ENCODE measurements around the gene HSH2D.

Gene HSH2D

DNA sequence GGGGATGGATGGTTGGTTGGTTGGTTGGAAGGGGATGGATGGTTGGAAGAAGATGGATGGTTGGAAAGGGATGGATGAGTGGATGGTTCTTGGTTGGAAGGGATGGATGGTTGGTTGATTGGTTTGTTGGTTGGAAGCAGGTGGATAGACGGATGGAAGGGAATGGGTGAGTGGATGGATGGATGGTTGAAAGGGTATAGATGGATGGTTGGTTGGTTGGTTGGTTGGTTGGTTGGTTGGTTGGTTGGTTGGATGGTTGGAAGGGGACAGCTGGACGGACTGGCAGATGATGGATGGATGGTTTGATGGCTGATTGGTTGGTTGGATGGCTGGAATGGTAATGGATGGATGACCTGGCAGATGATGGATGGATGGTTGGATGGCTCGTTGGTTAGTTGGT lies 11.8 kb upstream of the HSH2D start:
- TF ChIP-seq POLR2AphosphoS5 (IDR thresholded peaks at IDR 0.05; ENCODE audit: low read depth, low read length) (no peak), FOXP2 (optimal IDR thresholded peaks at IDR 0.05; ENCODE audit: borderline replicate concordance, extremely low read depth, extremely low read length, insufficient read depth) (no peak), TAF1 (IDR thresholded peaks at IDR 0.05; ENCODE audit: borderline replicate concordance, insufficient read depth, low read length) (no peak), SIN3A (IDR thresholded peaks at IDR 0.05; ENCODE audit: borderline replicate concordance, insufficient read depth, low read length) (no peak)
- TF ChIP-seq, protein P1, sequence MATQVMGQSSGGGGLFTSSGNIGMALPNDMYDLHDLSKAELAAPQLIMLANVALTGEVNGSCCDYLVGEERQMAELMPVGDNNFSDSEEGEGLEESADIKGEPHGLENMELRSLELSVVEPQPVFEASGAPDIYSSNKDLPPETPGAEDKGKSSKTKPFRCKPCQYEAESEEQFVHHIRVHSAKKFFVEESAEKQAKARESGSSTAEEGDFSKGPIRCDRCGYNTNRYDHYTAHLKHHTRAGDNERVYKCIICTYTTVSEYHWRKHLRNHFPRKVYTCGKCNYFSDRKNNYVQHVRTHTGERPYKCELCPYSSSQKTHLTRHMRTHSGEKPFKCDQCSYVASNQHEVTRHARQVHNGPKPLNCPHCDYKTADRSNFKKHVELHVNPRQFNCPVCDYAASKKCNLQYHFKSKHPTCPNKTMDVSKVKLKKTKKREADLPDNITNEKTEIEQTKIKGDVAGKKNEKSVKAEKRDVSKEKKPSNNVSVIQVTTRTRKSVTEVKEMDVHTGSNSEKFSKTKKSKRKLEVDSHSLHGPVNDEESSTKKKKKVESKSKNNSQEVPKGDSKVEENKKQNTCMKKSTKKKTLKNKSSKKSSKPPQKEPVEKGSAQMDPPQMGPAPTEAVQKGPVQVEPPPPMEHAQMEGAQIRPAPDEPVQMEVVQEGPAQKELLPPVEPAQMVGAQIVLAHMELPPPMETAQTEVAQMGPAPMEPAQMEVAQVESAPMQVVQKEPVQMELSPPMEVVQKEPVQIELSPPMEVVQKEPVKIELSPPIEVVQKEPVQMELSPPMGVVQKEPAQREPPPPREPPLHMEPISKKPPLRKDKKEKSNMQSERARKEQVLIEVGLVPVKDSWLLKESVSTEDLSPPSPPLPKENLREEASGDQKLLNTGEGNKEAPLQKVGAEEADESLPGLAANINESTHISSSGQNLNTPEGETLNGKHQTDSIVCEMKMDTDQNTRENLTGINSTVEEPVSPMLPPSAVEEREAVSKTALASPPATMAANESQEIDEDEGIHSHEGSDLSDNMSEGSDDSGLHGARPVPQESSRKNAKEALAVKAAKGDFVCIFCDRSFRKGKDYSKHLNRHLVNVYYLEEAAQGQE (IDR thresholded peaks at IDR 0.05; ENCODE audit: insufficient read depth in 1 of 2, low read depth in 2 of 2, low read length in 2 of 2) = no peak

DNA sequence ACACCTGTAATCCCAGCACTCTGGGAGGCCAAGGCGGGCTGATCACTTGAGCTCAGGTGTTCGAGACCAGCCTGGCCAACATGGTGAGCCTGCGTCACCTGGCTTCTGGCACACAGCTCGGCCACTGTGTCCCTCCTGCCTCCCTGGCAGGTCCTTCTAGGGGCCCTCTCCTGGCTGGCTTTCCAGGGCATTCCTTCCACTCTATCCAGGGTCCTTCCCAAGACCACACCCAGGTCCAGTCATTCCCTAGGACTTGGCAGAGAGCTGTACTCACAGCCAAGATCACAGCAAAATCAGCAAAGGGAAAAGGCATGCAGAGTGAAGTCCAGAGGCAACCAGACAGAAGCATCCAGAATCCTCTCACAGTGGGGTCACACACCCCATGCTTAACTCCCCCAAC lies 9.7 kb upstream of the HSH2D start:
- TF ChIP-seq TAF1 (IDR thresholded peaks at IDR 0.05; ENCODE audit: borderline replicate concordance, insufficient read depth, low read length) = no peak
- no peak for TF ChIP-seq SIN3A (IDR thresholded peaks at IDR 0.05; ENCODE audit: borderline replicate concordance, insufficient read depth, low read length)
- no peak for TF ChIP-seq POLR2AphosphoS5 (IDR thresholded peaks at IDR 0.05; ENCODE audit: low read depth, low read length)
- TF ChIP-seq FOXP2 (optimal IDR thresholded peaks at IDR 0.05; ENCODE audit: borderline replicate concordance, extremely low read depth, extremely low read length, insufficient read depth) = no peak
- TF ChIP-seq, protein P1 (IDR thresholded peaks at IDR 0.05; ENCODE audit: insufficient read depth in 1 of 2, low read depth in 2 of 2, low read length in 2 of 2) = no peak

DNA sequence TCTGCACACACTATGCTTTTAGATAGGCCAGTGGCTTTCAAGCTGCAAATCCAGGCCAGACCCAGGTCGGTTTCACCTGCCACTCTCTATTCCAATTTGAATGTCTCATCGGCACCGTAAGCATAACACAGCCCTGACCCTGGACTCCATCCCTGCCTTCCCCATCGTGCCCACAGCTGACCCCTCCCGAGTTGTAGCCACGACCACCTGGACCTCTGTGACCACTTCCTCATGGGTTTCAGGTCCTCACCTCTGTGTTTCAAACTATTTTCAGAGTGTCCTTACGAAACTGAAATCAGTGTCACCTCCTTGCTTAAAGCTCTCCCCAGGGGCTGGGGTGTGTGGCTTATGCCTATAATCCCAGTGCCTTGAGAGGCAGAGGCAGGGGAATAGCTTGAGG lies 9.0 kb upstream of the HSH2D start:
- TF ChIP-seq POLR2AphosphoS5 (IDR thresholded peaks at IDR 0.05; ENCODE audit: low read depth, low read length) = no peak
- TF ChIP-seq SIN3A (IDR thresholded peaks at IDR 0.05; ENCODE audit: borderline replicate concordance, insufficient read depth, low read length) = no peak
- no peak for TF ChIP-seq FOXP2 (optimal IDR thresholded peaks at IDR 0.05; ENCODE audit: borderline replicate concordance, extremely low read depth, extremely low read length, insufficient read depth)
- TF ChIP-seq, protein P1 (IDR thresholded peaks at IDR 0.05; ENCODE audit: insufficient read depth in 1 of 2, low read depth in 2 of 2, low read length in 2 of 2) = no peak

DNA sequence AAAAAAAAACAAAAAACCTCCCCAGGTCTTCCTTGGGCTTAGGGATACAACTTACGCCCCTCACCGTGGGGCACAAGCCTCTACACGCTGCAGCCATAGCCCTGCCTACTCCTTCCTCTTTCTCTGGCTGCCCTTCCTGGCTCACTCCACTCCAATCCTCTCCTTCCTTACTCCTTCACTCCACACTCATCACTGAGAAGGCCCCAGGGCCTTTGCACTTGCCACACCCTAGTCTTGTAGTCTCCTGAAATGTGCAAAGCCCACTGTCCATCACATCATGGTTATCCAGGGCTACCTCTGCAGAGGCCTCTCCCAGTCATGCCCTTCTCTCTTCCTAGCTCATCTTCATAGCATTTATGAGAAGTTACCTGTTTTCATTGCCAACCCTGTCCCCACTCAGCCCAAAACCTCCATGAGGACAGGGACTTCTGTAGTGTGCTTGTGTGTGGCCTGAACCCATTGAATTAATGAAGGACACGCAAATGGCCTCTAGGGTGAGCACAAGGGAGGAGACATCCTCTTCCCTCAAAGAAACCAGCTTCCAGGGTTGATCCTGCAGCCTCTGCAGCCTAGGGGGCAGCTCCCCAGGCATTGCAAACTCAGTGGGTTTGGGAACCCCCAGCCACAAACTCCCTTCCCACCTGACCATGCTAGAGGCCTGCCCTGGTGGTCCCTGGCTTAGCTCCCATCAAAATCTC lies 7.9 kb upstream of the HSH2D start:
- TF ChIP-seq, protein P1 (IDR thresholded peaks at IDR 0.05; ENCODE audit: insufficient read depth in 1 of 2, low read depth in 2 of 2, low read length in 2 of 2) = no peak
- no peak for TF ChIP-seq TAF1 (IDR thresholded peaks at IDR 0.05; ENCODE audit: borderline replicate concordance, insufficient read depth, low read length)
- TF ChIP-seq POLR2AphosphoS5 (IDR thresholded peaks at IDR 0.05; ENCODE audit: low read depth, low read length) = no peak
- no peak for TF ChIP-seq FOXP2 (optimal IDR thresholded peaks at IDR 0.05; ENCODE audit: borderline replicate concordance, extremely low read depth, extremely low read length, insufficient read depth)
- TF ChIP-seq SIN3A (IDR thresholded peaks at IDR 0.05; ENCODE audit: borderline replicate concordance, insufficient read depth, low read length) = no peak
